HG03097 (cell line): ENCODE measurements around the gene LRP6.
"Not testable (repeated sequence)": the region's sequence is repeated elsewhere in the genome, so short reads cannot be mapped to it uniquely, and the experiment has no call there.

ENCODE experiments used
- ATAC-seq: cut with Tn5 transposase; IDR thresholded peaks from one replicate; pipeline ENCODE4 v1.9.1; 2021; ENCODE audit not compliant: unreplicated experiment, low FRiP score

LRP6 gene

GRCh38 chr12:12266389-12266872 is 413 bp downstream of the LRP6 start:
- no peak for ATAC-seq

DNA sequence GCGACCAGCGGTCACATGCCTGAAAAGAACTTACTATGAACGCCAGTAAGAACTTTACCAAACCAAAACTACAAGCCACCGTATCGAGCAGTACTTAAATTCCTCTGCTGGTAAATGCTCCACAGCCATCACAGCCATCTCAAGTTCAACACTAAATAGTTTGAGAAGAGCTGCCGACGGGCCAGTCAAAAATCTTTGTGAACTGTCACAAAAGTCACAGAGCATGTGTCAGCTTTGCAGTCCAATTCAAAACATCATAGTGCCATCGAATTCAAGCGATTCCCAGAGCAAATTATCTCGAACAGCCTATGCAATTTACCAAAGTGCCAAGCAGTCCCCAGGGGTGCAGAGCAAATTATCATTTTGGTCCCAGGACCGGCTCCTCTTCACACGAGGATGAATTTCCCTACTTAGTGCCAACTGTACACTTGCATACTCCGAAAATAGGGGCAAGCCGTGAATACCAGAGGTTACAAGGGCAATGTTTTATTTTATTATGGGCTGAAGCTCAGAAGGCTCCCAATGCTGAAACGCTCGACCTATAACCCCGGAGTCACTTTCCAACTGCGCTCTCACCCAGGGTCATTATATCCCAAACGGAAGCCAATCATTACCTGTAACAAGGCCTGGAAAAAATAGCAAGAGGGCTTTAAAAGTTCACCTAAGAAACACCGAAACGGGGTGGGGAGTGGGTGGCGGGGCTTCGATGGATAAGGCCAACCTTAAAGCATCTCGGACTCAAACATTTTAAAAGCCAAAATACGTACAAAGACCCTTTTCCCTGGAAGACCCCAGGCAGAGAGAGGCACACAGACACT is 1.1 kb downstream of the LRP6 start:
- ATAC-seq: no peak

DNA sequence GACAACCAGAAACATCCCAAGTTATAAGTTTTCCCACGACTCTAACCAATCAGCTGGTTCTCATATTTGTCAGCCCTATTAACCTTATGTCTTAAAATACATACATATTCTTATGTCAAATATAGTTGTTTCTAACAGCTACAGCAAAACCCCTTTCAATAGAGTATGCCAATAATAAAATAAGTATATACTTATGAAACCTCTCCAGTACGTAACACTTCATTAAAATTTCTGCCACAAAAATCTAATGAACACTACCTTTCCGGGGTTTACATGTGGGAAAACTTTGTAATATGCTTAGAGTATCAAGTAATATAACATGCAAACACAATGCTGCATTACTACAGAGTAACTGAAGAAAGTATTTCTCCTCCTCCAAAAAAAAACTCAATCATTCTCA is 1.8 kb downstream of the LRP6 start:
- no peak for ATAC-seq

GRCh38 chr12:12263909-12264308 is 2.9 kb downstream of the LRP6 start:
- no peak for ATAC-seq

DNA sequence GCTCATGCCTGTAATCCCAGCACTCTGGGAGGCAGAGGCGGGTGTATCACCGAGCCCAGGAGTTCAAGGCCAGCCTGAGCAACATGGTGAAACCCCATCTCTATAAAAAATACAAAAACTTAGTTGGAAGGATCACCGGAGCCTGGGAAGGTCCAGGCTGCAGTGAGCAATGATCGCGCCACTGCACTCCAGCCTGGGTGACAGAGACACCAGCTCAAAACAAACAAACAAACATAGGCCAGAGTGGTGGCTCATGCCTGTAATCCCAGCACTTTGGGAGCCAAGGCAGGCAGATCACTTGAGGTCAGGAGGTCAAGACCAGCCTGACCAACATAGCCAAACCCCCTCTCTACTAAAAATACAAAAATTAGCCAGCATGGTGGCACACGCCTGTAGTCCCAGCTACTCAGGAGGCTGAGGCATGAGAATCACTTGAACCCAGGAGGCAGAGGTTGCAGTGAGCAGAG is 10.5 kb downstream of the LRP6 start:
- ATAC-seq: not testable (repeated sequence)

- no peak for ATAC-seq
These were observed 12.3 kb downstream of the LRP6 start for GRCh38 chr12:12254553-12254952.

GRCh38 chr12:12249216-12250050 is 17.4 kb downstream of the LRP6 start:
- no peak for ATAC-seq

DNA sequence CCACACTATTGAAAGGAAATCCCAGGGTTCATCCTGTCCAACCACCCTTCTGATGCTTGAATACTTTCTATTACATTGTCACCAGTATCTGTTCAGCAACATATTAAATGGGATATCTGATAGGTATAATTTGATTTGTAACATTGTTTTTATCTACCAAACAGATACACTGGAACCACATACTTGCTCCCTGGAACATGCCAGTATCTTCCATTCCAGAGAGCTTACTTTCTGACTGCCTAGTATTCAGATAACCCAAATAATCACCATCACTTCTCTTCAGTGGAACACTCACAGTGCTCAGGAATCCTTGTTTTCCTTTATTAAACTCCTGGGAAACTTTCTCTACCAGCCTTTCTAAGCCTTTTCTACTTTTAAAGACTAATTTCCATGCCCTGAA is 19.3 kb downstream of the LRP6 start:
- ATAC-seq: no peak

GRCh38 chr12:12244341-12244740 is 22.5 kb downstream of the LRP6 start:
- ATAC-seq: no peak

DNA sequence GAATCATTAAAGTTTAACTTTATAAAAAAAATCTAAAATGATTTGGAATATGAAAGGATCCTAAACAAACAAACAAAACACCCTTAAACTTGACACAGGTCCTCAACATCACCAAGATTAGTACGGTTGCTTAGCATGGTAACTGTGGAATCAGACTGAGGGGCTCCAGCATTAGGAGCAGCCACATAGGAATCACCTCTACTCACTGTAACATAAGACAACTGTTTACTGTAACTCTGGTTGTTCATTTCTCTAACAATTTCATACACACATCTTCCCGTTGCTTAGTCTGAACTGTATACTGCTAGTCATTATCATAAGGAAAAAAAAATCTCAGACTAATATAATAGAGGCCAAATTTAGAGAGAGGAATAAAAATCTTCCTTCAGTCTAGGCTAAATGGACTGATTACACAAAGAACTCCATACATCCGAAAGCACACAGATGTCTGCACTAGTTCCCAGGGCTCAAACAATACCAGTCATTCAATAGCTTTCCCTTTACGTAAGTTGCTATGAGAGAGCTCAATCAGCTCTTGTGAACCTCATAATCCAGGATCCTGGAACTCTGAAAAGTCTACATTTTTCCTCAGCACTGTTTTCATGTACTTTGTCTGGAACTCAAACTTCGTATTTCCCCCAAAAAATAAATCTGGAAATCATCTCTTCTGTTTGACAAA is 26.0 kb downstream of the LRP6 start:
- no peak for ATAC-seq

GRCh38 chr12:12239127-12239526 is 27.7 kb downstream of the LRP6 start:
- ATAC-seq: no peak

GRCh38 chr12:12238605-12239004 is 28.2 kb downstream of the LRP6 start:
- ATAC-seq: no peak

- no peak for ATAC-seq
These were observed 29.9 kb downstream of the LRP6 start for GRCh38 chr12:12236896-12237295.

DNA sequence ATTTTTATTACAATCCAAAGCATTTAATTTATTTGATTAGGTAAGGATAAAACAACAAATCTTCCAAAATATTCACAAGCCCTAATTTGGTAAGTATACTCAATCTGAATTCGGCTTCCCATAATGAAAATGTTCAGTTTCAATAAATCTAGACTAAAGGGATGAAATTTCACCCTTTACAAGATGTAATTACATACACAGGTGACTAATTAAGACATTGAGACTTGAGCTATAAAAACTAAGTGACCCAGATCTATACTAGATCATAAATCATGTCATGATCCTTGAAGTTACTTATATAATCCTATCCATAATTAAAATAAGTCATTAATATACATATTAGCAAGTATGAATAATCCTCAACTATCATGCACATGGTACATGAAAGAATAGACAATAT is 36.6 kb downstream of the LRP6 start:
- no peak for ATAC-seq

DNA sequence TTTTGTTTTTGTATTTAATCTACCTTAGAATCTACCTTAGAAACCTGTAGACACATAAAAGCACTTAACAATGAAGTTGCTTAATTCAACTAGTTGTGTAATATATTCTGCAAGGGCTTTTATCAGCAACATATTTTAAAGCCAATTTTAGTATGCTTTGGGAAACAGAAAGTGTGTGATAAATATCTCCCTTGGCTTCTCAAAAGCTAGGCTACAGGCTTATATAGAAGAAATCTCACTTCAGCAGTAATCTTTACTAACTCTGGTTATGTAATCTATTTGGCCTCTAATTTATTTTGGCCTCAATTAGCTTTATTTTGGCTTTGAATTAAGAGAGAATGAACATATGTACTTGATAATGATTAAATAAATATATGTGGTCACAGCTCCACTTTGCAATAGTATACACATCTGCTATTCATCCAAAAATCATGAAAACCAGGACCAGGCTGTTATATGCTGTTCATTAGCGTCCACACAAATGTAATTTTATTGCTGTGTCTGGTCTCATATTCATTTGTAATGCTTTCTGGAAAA is 37.2 kb downstream of the LRP6 start:
- ATAC-seq: no peak

- ATAC-seq: no peak
These were observed 38.4 kb downstream of the LRP6 start for GRCh38 chr12:12228402-12228801.

GRCh38 chr12:12226187-12226586 is 40.7 kb downstream of the LRP6 start:
- ATAC-seq: no peak

- ATAC-seq: no peak
These were observed 42.5 kb downstream of the LRP6 start for GRCh38 chr12:12224240-12224940.

- ATAC-seq: no peak
These were observed 45.3 kb downstream of the LRP6 start for GRCh38 chr12:12221560-12221959.

- ATAC-seq: no peak
These were observed 47.2 kb downstream of the LRP6 start for GRCh38 chr12:12219664-12220063.
